GM12891 (cell line): Measurements from ENCODE around the gene HS3ST4.

Experiments
- DNase-seq: peaks from one replicate; pipeline ENCODE4 v3.0.0; 2011; ENCODE audit warnings: low spot score; ENCODE audit not compliant: insufficient read length
- FAIRE-seq: peaks from 2 replicates; lab custom pipeline; 2011; peaks lifted over from hg19 to GRCh38; lab: Jason Lieb, UNC
- PAX5 ChIP-seq: IDR thresholded peaks from 2 replicates; pipeline ENCODE4 v1.6.1; 2011; ENCODE audit warnings: low read length, moderate library complexity, mild to moderate bottlenecking; ENCODE audit not compliant: insufficient read depth, severe bottlenecking
- POLR2A ChIP-seq: IDR thresholded peaks from 2 replicates; pipeline ENCODE4 v1.6.1; 2011; ENCODE audit warnings: low read depth, low read length, control low read depth
- POLR2AphosphoS5 ChIP-seq: IDR thresholded peaks from 2 replicates; pipeline ENCODE4 v1.6.1; 2011; ENCODE audit warnings: low read depth, low read length, control low read depth
- POU2F2 ChIP-seq: IDR thresholded peaks from 2 replicates; pipeline ENCODE4 v1.6.1; 2011; ENCODE audit warnings: low read depth, mild to moderate bottlenecking, control low read depth, low read length, moderate library complexity
- SPI1 ChIP-seq: IDR thresholded peaks from 2 replicates; pipeline ENCODE4 v1.6.1; 2011; ENCODE audit warnings: low read depth, low read length, control low read depth
- TAF1 ChIP-seq: IDR thresholded peaks from 2 replicates; pipeline ENCODE4 v1.6.1; 2011; ENCODE audit warnings: low read depth, low read length, control low read depth

HS3ST4 gene

GRCh38 chr16:25693631-25694030 lies 1.9 kb downstream of the HS3ST4 start:
- no peak for DNase-seq
- no peak for TF ChIP-seq SPI1
- no peak for TF ChIP-seq TAF1
- no peak for TF ChIP-seq PAX5
- no peak for TF ChIP-seq POLR2A
- TF ChIP-seq POLR2AphosphoS5: no peak
- TF ChIP-seq POU2F2: no peak
- no peak for FAIRE-seq

GRCh38 chr16:25699069-25699468 lies 7.3 kb downstream of the HS3ST4 start:
- TF ChIP-seq POLR2AphosphoS5: no peak
- no peak for TF ChIP-seq SPI1
- TF ChIP-seq PAX5: no peak
- TF ChIP-seq TAF1: no peak
- no peak for TF ChIP-seq POLR2A
- TF ChIP-seq POU2F2: no peak
- DNase-seq: no peak
- no peak for FAIRE-seq

- no peak for DNase-seq
- TF ChIP-seq POLR2A (no peak), POU2F2 (no peak), PAX5 (no peak), POLR2AphosphoS5 (no peak), SPI1 (no peak), TAF1 (no peak)
- FAIRE-seq: no peak
These were observed 8.8 kb downstream of the HS3ST4 start for GRCh38 chr16:25700547-25700946.

DNA sequence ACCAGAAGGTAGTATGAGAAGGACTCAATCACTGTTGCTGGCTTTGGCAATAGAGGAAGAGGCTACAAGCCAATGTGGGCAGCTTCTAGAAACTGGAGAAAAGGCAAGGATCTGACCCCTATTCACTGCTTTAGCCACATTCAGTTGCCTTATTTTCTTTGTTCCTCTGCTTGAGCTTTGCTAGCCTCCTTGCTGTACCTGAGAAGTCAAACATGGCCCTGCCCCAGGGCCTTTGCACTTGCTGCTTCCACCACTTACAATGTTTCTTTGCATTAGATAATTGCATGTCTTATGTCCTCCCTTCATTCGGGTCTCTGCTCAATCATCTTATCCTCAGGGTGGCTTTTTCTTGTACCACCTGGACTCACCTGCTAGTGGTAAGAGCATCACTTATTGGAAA lies 15.8 kb downstream of the HS3ST4 start:
- FAIRE-seq: no peak
- DNase-seq: no peak
- no peak for TF ChIP-seq SPI1
- no peak for TF ChIP-seq POLR2AphosphoS5
- TF ChIP-seq POLR2A: no peak
- TF ChIP-seq TAF1: no peak
- TF ChIP-seq PAX5: no peak
- TF ChIP-seq POU2F2: no peak

- DNase-seq (peak; percentile 16), FAIRE-seq (peak; percentile 13)
- TF ChIP-seq POLR2A: no peak
- TF ChIP-seq PAX5: no peak
- no peak for TF ChIP-seq TAF1
- TF ChIP-seq POLR2AphosphoS5: no peak
- TF ChIP-seq POU2F2: no peak
- TF ChIP-seq SPI1: no peak
These were observed 16.3 kb downstream of the HS3ST4 start for GRCh38 chr16:25707982-25708583.

DNA sequence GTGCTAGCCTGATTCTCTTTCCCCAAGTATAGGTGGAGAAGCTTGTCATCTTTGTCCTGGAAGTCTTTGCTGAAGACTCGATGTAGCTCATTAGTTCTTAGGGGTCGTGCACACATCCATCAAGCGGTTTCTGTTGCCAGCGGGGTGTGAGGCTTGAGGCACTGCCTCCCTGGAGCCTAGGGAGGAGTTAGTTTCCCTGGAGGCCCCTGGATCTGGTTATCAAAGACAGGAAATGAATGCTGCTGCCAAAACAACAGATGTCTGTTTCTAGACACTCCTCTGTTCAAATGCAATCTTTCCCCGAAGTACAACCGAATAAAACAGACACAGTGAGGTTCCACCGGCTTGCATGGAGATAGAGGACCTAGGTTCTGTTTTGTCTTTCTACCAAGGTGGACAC lies 17.5 kb downstream of the HS3ST4 start:
- FAIRE-seq (no peak), DNase-seq (no peak)
- TF ChIP-seq SPI1: no peak
- no peak for TF ChIP-seq POLR2AphosphoS5
- no peak for TF ChIP-seq TAF1

DNA sequence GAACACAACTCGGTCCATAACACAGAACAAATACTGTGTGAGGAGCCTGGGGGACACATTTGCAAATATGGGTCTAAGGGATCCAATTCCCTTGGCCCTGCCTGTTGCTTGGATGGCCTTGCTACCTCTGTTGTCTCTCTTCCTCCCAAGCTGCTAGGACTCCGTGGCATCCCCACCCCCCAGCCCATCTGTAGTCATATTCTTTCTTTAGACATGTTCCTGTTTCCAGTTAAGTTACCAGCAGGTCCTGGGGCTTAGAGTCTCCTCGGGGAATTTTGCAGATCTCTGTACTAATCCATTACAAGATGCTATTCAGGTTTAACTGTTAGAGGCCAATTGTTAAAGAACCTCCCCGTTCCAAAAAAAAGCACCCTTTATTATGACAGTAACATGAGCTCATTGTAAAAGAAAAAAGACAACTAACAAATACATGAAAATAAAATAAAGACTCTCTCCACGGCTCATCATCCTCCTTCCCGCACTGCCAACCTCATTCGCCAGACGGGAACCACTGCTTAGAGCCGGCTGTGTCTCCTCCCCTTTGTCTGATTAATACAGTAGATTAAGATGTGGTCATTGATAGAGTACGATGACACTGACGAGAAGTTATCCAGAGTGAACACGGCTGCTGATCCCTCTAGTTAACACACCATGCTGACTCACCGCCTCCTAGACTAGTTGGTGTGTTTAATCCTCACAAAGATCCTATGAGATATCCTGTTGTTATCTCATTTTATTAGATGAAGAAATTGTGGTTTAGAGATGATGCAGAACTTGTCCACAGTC lies 22.2 kb downstream of the HS3ST4 start:
- TF ChIP-seq POU2F2: no peak
- TF ChIP-seq POLR2AphosphoS5: no peak
- no peak for TF ChIP-seq TAF1
- no peak for TF ChIP-seq SPI1
- TF ChIP-seq POLR2A: no peak
- TF ChIP-seq PAX5: no peak
- DNase-seq (no peak), FAIRE-seq (no peak)

- no peak for TF ChIP-seq TAF1
- no peak for TF ChIP-seq PAX5
- no peak for TF ChIP-seq POLR2AphosphoS5
- no peak for TF ChIP-seq POU2F2
- no peak for TF ChIP-seq POLR2A
- no peak for TF ChIP-seq SPI1
- FAIRE-seq (no peak), DNase-seq (no peak)
These were observed 24.4 kb downstream of the HS3ST4 start for GRCh38 chr16:25716186-25716585.

GRCh38 chr16:25721439-25721838 lies 29.7 kb downstream of the HS3ST4 start:
- no peak for FAIRE-seq
- TF ChIP-seq POLR2AphosphoS5: no peak
- no peak for TF ChIP-seq PAX5
- no peak for TF ChIP-seq SPI1
- no peak for TF ChIP-seq POU2F2
- no peak for DNase-seq

DNA sequence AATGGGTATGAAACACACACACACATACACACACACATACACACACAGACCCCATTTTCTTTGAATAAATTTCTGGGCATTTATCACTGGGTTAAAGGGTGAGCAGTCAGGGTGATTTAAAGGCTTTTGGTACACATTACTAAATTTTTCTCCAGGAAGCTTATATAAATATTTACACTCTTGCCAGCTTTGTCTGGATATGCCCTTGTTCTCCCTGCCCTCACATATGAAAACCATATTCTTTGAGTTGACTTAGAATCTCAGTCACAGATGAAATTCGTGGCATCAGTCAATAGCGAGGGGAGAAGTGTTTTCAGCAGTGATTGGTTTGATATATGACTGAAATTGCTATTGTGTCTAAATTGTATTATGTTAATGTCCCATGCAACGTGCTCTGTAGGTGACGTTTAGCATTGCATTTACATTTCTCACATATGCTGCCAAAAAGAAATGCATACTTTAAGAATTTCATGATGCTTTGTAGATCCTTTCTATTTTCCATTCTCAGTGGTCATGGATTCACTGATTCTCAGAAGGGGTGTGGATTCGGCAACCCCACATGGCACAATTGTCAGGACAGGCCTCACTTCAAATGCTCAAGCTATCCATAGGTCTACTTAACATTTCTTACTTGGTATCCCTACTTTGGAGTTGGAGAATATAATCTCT lies 34.8 kb downstream of the HS3ST4 start:
- no peak for TF ChIP-seq PAX5
- TF ChIP-seq POLR2A: no peak
- TF ChIP-seq TAF1: no peak
- no peak for TF ChIP-seq POLR2AphosphoS5
- TF ChIP-seq SPI1: no peak
- no peak for TF ChIP-seq POU2F2
- DNase-seq: no peak
- no peak for FAIRE-seq
